ENCODE results near the gene CUL7.

DNA sequence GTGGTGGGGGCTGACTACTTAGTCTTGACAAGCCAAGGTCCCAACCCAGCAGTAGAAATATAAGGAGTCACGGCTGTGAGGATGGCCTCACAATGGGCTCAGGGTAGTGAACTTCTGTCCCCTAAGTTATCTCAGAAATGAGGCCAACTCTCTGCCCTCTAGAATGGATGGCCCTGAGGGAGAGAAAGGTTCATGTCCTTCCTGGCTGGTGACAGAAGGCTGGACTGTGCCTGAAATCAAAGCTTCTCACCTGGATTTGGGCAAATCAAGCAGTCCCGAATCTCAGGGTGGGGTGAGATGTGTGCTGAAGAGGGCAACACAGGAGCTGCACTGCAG is 19.5 kb downstream of the CUL7 start:
- no peak for TF ChIP-seq EZH2 (IDR thresholded peaks at IDR 0.05; ENCODE audit: low read length, unreplicated experiment)
- TF ChIP-seq, protein P1, sequence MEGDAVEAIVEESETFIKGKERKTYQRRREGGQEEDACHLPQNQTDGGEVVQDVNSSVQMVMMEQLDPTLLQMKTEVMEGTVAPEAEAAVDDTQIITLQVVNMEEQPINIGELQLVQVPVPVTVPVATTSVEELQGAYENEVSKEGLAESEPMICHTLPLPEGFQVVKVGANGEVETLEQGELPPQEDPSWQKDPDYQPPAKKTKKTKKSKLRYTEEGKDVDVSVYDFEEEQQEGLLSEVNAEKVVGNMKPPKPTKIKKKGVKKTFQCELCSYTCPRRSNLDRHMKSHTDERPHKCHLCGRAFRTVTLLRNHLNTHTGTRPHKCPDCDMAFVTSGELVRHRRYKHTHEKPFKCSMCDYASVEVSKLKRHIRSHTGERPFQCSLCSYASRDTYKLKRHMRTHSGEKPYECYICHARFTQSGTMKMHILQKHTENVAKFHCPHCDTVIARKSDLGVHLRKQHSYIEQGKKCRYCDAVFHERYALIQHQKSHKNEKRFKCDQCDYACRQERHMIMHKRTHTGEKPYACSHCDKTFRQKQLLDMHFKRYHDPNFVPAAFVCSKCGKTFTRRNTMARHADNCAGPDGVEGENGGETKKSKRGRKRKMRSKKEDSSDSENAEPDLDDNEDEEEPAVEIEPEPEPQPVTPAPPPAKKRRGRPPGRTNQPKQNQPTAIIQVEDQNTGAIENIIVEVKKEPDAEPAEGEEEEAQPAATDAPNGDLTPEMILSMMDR (conservative IDR thresholded peaks at IDR 0.05; ENCODE audit: low read depth, low read length): no peak
